ENCODE results near the gene IGHMBP2. TPM values are rescaled to one million over a fixed set of nuclear protein-coding genes. Genes with fewer than 3 reads are reported as not detected.
"Not testable (repeated sequence)": the region's sequence is repeated elsewhere in the genome, so short reads cannot be mapped to it uniquely, and the experiment has no call there.

The IGHMBP2 gene
- total RNA-seq, 1 experiment from 2014 or later, result 21.5 TPM

DNA sequence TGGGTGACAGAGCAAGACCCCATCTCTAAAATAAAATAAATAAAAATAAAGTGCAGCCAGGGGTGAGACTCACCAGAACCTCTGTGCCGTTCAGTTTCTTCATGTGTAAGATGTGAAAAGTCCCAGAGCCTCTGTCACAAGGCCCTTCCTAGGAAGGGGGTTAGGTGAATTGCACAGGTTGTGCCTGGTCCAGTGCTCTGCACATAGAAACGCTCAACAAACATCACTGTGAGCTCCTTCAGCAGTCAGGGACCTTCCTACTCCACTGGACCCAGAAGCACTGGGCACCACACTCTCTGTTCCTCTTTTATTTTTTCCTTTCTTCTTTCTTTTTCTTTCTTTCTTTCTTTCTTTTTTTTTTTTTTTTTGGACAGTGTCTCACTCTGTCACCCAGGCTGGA, 22.4 kb upstream of the IGHMBP2 start:
- Histone ChIP-seq H2AFZ (ENCODE audit: low read length) (no peak overlapping the region), H3K9me3 (ENCODE audit: low read length) (no peaks in the 10 kb centered on the region), H3K4me2 (ENCODE audit: low read depth, low read length, poor library complexity, severe bottlenecking) (no peak overlapping the region), H3K36me3 (ENCODE audit: insufficient read depth, low read length) (no peaks in the 10 kb centered on the region), H3K79me2 (ENCODE audit: low read length) (no peaks in the 10 kb centered on the region), H3K9me2 (replicated peaks; ENCODE audit: insufficient read depth, low read length) (no peaks in the 10 kb centered on the region), H3K4me3 (ENCODE audit: low read length) (no peak overlapping the region), H4K20me1 (ENCODE audit: insufficient read depth, low read depth, low read length) (no peaks in the 10 kb centered on the region), H3K4me1 (ENCODE audit: low read length) (no peaks in the 10 kb centered on the region), H3K9ac (ENCODE audit: low read length) (no peak overlapping the region), H3K27me3 (ENCODE audit: low read length) (no peaks in the 10 kb centered on the region), H3K27ac (ENCODE audit: low read length) (no peak overlapping the region)
- DNase-seq, result no peak

DNA sequence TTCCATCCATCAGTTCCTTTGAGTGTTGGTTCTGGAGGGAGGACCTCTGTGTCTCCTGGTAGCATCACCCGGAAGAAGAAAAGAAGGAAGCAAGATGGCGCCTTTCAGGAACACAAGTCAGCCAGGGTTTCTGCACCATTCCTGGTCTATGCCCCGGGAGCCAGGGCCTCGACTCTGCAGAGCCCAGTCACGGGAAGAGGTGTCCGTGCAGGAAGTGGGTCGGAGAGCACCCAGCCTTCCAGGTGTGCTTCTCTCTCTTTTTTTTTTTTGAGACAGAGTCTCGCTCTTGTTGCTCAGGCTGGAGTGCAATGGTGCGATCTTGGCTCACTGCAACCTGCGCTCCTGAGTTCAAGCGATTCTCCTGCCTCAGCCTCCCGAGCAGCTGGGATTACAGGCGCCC, 21.3 kb upstream of the IGHMBP2 start:
- Histone ChIP-seq H4K20me1 (ENCODE audit: insufficient read depth, low read depth, low read length) (no peaks in the 10 kb centered on the region), H3K27ac (ENCODE audit: low read length) (no peak overlapping the region), H3K9ac (ENCODE audit: low read length) (no peak overlapping the region), H2AFZ (ENCODE audit: low read length) (no peak overlapping the region), H3K9me2 (replicated peaks; ENCODE audit: insufficient read depth, low read length) (no peaks in the 10 kb centered on the region), H3K4me1 (ENCODE audit: low read length) (no peaks in the 10 kb centered on the region), H3K4me2 (ENCODE audit: low read depth, low read length, poor library complexity, severe bottlenecking) (no peak overlapping the region), H3K4me3 (ENCODE audit: low read length) (no peak overlapping the region), H3K27me3 (ENCODE audit: low read length) (no peaks in the 10 kb centered on the region), H3K9me3 (ENCODE audit: low read length) (no peaks in the 10 kb centered on the region), H3K36me3 (ENCODE audit: insufficient read depth, low read length) (no peaks in the 10 kb centered on the region), H3K79me2 (ENCODE audit: low read length) (no peaks in the 10 kb centered on the region)
- DNase-seq, result no peak

DNA sequence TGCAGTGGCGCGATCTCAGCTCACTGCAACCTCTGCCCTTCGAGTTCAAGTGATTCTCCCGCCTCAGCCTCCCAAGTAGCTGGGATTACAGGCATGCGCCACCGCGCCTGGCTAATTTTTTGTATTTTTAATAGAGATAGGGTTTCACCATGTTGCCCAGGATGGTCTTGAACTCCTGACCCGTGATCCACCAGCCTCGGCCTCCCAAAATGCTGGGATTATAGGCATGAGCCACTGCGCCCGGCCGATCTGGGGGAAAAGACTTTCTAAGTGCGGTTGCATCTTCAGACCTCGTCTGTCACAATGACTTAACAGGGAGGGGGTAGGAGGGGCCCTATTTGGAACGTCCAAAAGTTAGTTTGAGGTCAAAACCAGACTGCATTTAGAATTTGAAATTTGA, 18.9 kb upstream of the IGHMBP2 start:
- H3K4me2 ChIP-seq (ENCODE audit: low read depth, low read length, poor library complexity, severe bottlenecking); DNase-seq; H3K79me2 ChIP-seq (ENCODE audit: low read length); H3K9ac ChIP-seq (ENCODE audit: low read length); H3K27ac ChIP-seq (ENCODE audit: low read length); H3K9me2 ChIP-seq (replicated peaks; ENCODE audit: insufficient read depth, low read length); H2AFZ ChIP-seq (ENCODE audit: low read length); H3K36me3 ChIP-seq (ENCODE audit: insufficient read depth, low read length); H3K4me1 ChIP-seq (ENCODE audit: low read length); H4K20me1 ChIP-seq (ENCODE audit: insufficient read depth, low read depth, low read length); H3K9me3 ChIP-seq (ENCODE audit: low read length); H3K27me3 ChIP-seq (ENCODE audit: low read length); H3K4me3 ChIP-seq (ENCODE audit: low read length): not testable (repeated sequence)

- H3K4me1 ChIP-seq (ENCODE audit: low read length), result no peaks in the 10 kb centered on the region
- no peak overlapping the region for H3K27ac ChIP-seq (ENCODE audit: low read length)
- no peaks in the 10 kb centered on the region for H3K9me3 ChIP-seq (ENCODE audit: low read length)
- H4K20me1 ChIP-seq (ENCODE audit: insufficient read depth, low read depth, low read length), result no peaks in the 10 kb centered on the region
- no peaks in the 10 kb centered on the region for H3K79me2 ChIP-seq (ENCODE audit: low read length)
- no peaks in the 10 kb centered on the region for H3K27me3 ChIP-seq (ENCODE audit: low read length)
- no peak overlapping the region for H3K9ac ChIP-seq (ENCODE audit: low read length)
- no peak overlapping the region for H2AFZ ChIP-seq (ENCODE audit: low read length)
- no peak overlapping the region for H3K4me2 ChIP-seq (ENCODE audit: low read depth, low read length, poor library complexity, severe bottlenecking)
- DNase-seq, result no peak
- H3K9me2 ChIP-seq (replicated peaks; ENCODE audit: insufficient read depth, low read length), result no peaks in the 10 kb centered on the region
- peaks cover 30% of the 10 kb centered on the region; the same call in 1 of the 2 replicates for H3K36me3 ChIP-seq (ENCODE audit: insufficient read depth, low read length)
- H3K4me3 ChIP-seq (ENCODE audit: low read length), result no peak overlapping the region
Observed at GRCh38 chr11:68889948-68890446, 13.7 kb upstream of the IGHMBP2 start.

DNA sequence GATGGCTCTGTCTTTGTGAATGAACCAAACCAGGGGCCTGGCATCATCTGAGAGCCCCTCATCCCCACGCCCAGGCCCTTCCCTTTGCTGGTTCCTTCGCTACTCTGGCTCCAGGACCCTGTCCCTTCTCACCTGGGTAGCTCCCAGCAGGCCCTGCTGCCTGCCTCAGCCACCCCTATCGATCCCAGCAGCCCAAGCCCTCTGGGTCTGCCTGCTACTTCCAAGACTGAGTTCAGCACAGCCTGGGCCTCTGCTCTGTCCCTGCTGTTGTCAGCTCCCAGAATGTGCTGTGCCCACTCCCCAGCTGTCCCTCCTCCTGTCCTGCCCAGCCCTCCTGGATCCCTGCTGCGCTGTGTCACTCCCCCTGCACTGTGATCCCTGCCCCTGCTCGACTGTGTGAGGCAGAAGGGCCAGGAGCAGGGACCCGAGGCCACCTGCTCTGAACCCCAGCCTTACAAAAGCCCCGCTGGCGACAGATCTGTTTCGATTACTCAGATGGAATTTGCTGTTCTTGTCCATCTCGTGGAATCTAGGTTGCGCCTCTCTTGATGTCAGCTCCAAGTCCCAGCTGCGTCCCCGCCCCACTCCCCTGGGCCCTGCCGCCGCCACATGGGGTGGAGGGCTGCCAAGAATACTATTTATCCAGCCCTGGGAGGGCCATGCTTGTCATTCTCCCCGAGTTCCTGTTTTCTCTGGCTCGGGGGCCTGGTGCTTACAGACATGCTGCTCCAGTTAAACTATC, 13.0 kb upstream of the IGHMBP2 start:
- Histone ChIP-seq H3K27ac (ENCODE audit: low read length) (no peak overlapping the region), H3K79me2 (ENCODE audit: low read length) (no peaks in the 10 kb centered on the region), H3K27me3 (ENCODE audit: low read length) (no peaks in the 10 kb centered on the region), H3K4me3 (ENCODE audit: low read length) (no peak overlapping the region), H3K36me3 (ENCODE audit: insufficient read depth, low read length) (peaks cover 32% of the 10 kb centered on the region; the same call in 1 of the 2 replicates), H4K20me1 (ENCODE audit: insufficient read depth, low read depth, low read length) (0 out of 2 replicates have a peak, but pooled peaks cover under 1% of the 10 kb centered on the region), H2AFZ (ENCODE audit: low read length) (no peak overlapping the region), H3K9me2 (replicated peaks; ENCODE audit: insufficient read depth, low read length) (no peaks in the 10 kb centered on the region), H3K9me3 (ENCODE audit: low read length) (no peaks in the 10 kb centered on the region), H3K4me2 (ENCODE audit: low read depth, low read length, poor library complexity, severe bottlenecking) (no peak overlapping the region), H3K9ac (ENCODE audit: low read length) (no peak overlapping the region), H3K4me1 (ENCODE audit: low read length) (no peaks in the 10 kb centered on the region)
- no peak for DNase-seq

DNA sequence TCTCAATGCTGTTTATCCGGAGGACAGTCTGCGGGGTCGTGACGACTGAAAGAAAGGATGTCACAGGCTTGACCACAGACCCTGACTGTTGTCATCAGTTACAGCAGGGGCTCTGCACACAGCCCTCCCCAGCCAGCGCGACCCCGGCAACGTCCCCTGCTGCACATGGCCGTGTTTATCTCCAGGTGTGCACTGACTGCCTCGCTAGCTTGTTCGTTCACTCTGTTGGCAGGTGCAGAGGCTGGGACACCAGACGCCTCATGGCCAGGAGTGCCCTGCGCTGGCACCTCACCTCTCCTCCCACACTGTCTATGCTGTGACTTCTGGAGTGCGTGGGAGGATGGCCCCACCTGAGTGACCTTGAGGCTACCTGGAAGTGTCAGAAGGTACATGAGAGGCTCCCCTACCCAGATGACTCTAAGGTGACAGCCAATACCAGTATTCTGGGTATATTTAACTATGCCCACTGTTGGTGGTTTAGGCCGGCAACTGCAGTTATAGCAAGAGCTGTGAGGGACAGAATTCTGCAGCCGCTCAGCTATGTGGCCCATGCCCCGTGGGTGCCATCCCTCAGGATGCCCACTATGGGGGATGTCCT, 12.2 kb upstream of the IGHMBP2 start:
- H3K36me3 ChIP-seq (ENCODE audit: insufficient read depth, low read length), result peaks cover 37% of the 10 kb centered on the region; the same call in 1 of the 2 replicates
- no peak overlapping the region for H3K4me2 ChIP-seq (ENCODE audit: low read depth, low read length, poor library complexity, severe bottlenecking)
- no peaks in the 10 kb centered on the region for H3K79me2 ChIP-seq (ENCODE audit: low read length)

GRCh38 chr11:68892576-68892975, 11.1 kb upstream of the IGHMBP2 start:
- Histone ChIP-seq H4K20me1 (ENCODE audit: insufficient read depth, low read depth, low read length) (0 out of 2 replicates have a peak, but pooled peaks cover 6% of the 10 kb centered on the region), H2AFZ (ENCODE audit: low read length) (no peak overlapping the region), H3K9me2 (replicated peaks; ENCODE audit: insufficient read depth, low read length) (no peaks in the 10 kb centered on the region), H3K4me2 (ENCODE audit: low read depth, low read length, poor library complexity, severe bottlenecking) (no peak overlapping the region), H3K27ac (ENCODE audit: low read length) (no peak overlapping the region), H3K4me1 (ENCODE audit: low read length) (no peaks in the 10 kb centered on the region), H3K79me2 (ENCODE audit: low read length) (no peaks in the 10 kb centered on the region), H3K27me3 (ENCODE audit: low read length) (no peaks in the 10 kb centered on the region), H3K4me3 (ENCODE audit: low read length) (no peak overlapping the region), H3K9me3 (ENCODE audit: low read length) (no peaks in the 10 kb centered on the region), H3K36me3 (ENCODE audit: insufficient read depth, low read length) (peaks cover 39% of the 10 kb centered on the region; the same call in 1 of the 2 replicates), H3K9ac (ENCODE audit: low read length) (no peak overlapping the region)
- no peak for DNase-seq

More for the DNA sequence above, 12.2 kb upstream of the IGHMBP2 start:
- 0 out of 2 replicates have a peak, but pooled peaks cover 6% of the 10 kb centered on the region for H4K20me1 ChIP-seq (ENCODE audit: insufficient read depth, low read depth, low read length)
- H3K4me1 ChIP-seq (ENCODE audit: low read length), result no peaks in the 10 kb centered on the region
- DNase-seq, result no peak
- H3K9me2 ChIP-seq (replicated peaks; ENCODE audit: insufficient read depth, low read length), result no peaks in the 10 kb centered on the region
- H3K27ac ChIP-seq (ENCODE audit: low read length), result no peak overlapping the region
- no peak overlapping the region for H3K9ac ChIP-seq (ENCODE audit: low read length)
- no peak overlapping the region for H3K4me3 ChIP-seq (ENCODE audit: low read length)
- H2AFZ ChIP-seq (ENCODE audit: low read length), result no peak overlapping the region
- H3K9me3 ChIP-seq (ENCODE audit: low read length), result no peaks in the 10 kb centered on the region
- H3K27me3 ChIP-seq (ENCODE audit: low read length), result no peaks in the 10 kb centered on the region

DNA sequence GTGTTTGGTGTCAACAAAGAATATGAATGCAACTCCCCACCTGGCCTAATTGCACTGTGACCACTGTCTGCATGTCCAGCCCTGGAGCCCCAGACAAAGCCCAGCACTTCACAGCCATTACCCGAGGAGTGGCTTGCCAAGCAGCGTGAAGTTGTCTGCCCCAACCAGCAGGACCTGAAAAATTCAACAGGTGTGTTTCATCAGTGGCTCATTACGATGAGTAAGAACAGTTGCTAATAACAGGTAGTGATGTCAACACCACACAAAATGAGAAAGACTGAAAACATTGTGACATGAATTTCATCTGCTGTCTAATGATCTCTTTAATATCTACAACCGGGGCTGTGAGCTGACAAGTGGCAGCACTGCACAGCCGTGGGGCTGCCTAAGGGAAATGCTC, 10.4 kb upstream of the IGHMBP2 start:
- H3K79me2 ChIP-seq (ENCODE audit: low read length), result no peaks in the 10 kb centered on the region
- 0 out of 2 replicates have a peak, but pooled peaks cover 6% of the 10 kb centered on the region for H4K20me1 ChIP-seq (ENCODE audit: insufficient read depth, low read depth, low read length)
- H2AFZ ChIP-seq (ENCODE audit: low read length), result no peak overlapping the region
- H3K4me3 ChIP-seq (ENCODE audit: low read length), result no peak overlapping the region
- no peaks in the 10 kb centered on the region for H3K4me1 ChIP-seq (ENCODE audit: low read length)
- H3K4me2 ChIP-seq (ENCODE audit: low read depth, low read length, poor library complexity, severe bottlenecking), result no peak overlapping the region
- no peaks in the 10 kb centered on the region for H3K9me3 ChIP-seq (ENCODE audit: low read length)
- H3K27me3 ChIP-seq (ENCODE audit: low read length), result no peaks in the 10 kb centered on the region
- H3K9me2 ChIP-seq (replicated peaks; ENCODE audit: insufficient read depth, low read length), result no peaks in the 10 kb centered on the region
- peaks cover 44% of the 10 kb centered on the region; the same call in 1 of the 2 replicates for H3K36me3 ChIP-seq (ENCODE audit: insufficient read depth, low read length)
- no peak overlapping the region for H3K27ac ChIP-seq (ENCODE audit: low read length)
- no peak overlapping the region for H3K9ac ChIP-seq (ENCODE audit: low read length)
- no peak for DNase-seq
